PFSK-1 (cell line): ENCODE results near the gene RAD51B.

Experiments
- FOXP2 ChIP-seq: optimal IDR thresholded peaks from 2 replicates; pipeline ENCODE3; 2011; ENCODE audit warnings: borderline replicate concordance, control low read depth, inconsistent platforms; ENCODE audit not compliant: insufficient read depth; ENCODE audit errors: extremely low read length, extremely low read depth
- POLR2AphosphoS5 ChIP-seq: IDR thresholded peaks from 2 replicates; pipeline ENCODE4 v1.6.1; 2012; ENCODE audit warnings: low read depth, mild to moderate bottlenecking, control low read depth, low read length, moderate library complexity
- REST ChIP-seq, 2 experiments: IDR thresholded peaks; 2 replicates each; pipeline versions ENCODE4 v1.6.1 to v1.8.0; 2011 to 2012; ENCODE audit warnings: low read depth in 2 of 2, low read length in 2 of 2, control low read depth in 1 of 2, inconsistent platforms in 1 of 2, mild to moderate bottlenecking in 1 of 2, moderate library complexity in 1 of 2; ENCODE audit not compliant: insufficient read depth in 1 of 2
- SIN3A ChIP-seq: IDR thresholded peaks from 2 replicates; pipeline ENCODE4 v1.6.1; 2012; ENCODE audit warnings: mild to moderate bottlenecking, low read length, moderate library complexity, borderline replicate concordance; ENCODE audit not compliant: insufficient read depth
- TAF1 ChIP-seq: IDR thresholded peaks from 2 replicates; pipeline ENCODE4 v1.6.1; 2012; ENCODE audit warnings: low read length, control low read depth, borderline replicate concordance; ENCODE audit not compliant: insufficient read depth

The RAD51B gene

DNA sequence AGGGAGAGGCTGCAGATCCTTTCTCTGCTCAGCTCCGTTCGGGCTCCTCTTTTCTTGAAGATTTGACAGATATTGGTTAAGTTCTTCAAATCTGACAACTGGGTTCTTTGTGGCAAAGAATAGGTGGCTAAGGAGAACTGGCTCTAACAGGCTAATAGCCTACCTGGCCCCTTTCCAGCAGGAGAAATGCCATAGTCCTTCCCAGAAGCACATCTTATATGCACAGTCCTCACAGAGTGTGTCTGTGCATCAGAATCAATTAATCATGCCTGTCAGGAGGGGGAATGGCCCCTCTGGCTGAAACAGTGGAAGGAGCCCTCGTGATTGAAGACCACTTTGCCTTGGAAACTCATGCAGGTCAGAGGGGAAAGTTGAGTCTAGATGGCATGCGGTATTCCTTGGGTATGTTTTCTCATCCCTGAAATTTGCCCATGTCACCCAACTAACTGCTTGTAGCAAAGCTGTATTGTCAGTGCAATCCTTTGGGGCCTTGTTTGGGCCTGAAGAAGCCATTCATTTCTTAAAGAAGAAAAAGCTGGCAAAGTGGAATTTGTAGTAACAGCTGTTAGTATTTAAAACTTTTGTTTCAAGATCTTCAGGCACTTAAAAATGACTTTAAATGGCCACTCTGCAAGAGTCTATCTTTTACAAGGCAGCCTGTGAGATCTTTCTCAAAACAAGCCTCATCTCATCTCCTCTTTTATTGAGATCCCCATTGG lies 721.8 kb downstream of the RAD51B start:
- TF ChIP-seq POLR2AphosphoS5 (no peak), SIN3A (no peak), TAF1 (no peak)

GRCh38 chr14:68542346-68542745 lies 722.8 kb downstream of the RAD51B start:
- TF ChIP-seq POLR2AphosphoS5 (no peak), FOXP2 (no peak), SIN3A (no peak), TAF1 (no peak), REST (IDR thresholded peaks at IDR 0.05; ENCODE audit: insufficient read depth in 1 of 2, low read depth in 2 of 2, low read length in 2 of 2) (no peak)

DNA sequence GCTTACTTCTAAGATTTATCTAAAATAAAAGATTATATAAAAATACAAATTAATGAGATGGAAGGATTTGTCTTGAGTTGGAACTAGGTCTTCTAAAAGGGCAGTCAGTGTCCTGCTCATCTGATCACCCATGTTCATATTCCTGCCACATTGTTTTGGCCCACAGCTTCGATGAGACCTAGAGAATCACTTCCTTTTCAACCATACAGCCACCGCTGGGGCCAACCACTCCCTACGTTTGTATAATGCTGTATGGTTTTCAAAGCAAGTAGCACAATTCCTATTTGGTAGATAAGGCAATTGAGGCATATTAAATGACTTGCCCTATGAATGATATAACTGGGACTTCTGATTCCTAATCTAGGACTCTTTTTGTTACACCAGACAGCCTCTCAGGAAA lies 723.9 kb downstream of the RAD51B start:
- TF ChIP-seq POLR2AphosphoS5 (no peak), REST (IDR thresholded peaks at IDR 0.05; ENCODE audit: insufficient read depth in 1 of 2, low read depth in 2 of 2, low read length in 2 of 2) (no peak), TAF1 (no peak), SIN3A (no peak), FOXP2 (no peak)

- no peak for TF ChIP-seq TAF1
- no peak for TF ChIP-seq FOXP2
- no peak for TF ChIP-seq REST (IDR thresholded peaks at IDR 0.05; ENCODE audit: insufficient read depth in 1 of 2, low read depth in 2 of 2, low read length in 2 of 2)
- no peak for TF ChIP-seq POLR2AphosphoS5
- TF ChIP-seq SIN3A: no peak
Observed at GRCh38 chr14:68544081-68544892, 724.7 kb downstream of the RAD51B start.

DNA sequence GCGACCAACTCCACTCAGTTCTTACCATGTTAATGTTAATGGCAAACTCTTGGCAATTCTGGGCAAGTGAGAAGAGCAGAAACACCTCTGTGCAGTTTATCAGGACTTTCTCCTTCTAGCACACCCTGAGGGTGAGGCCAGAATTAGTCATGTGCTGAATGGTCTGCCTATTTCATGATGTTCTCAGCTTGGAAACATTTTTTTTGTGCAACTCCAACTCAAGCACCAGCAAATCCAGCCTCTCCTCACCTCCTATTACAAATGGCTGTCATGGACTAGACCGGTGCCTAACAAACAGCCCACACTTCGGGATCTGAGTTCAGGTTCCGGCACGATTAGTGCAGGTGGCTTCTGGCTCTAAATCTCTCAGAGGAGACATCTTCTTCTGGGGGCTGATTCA lies 727.3 kb downstream of the RAD51B start:
- TF ChIP-seq REST (IDR thresholded peaks at IDR 0.05; ENCODE audit: insufficient read depth in 1 of 2, low read depth in 2 of 2, low read length in 2 of 2) (no peak), TAF1 (no peak), POLR2AphosphoS5 (no peak), FOXP2 (no peak), SIN3A (no peak)
